ENCODE results near the gene MAB21L3.

DNA sequence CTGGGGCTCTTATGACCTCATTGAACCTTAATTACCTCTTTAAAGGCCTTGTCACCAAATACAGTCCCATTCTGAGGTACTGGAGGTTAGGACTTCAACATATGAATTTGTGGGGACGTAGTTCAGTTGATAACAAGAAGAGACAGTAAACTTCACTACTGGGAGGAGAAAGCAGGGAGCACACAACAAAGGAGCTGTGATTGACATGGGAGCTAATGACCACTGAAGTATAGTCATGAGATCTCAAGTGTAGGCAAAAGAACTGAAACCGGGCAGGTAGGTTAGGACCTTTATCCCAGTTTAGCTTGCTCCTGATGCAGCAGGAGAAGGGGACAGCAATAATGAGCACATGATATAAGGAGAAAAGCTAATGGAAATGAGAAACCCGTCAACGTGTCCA, 11.8 kb upstream of the MAB21L3 start:
- no peak for TF ChIP-seq POLR2A (IDR thresholded peaks at IDR 0.05)
- TF ChIP-seq, protein P1, sequence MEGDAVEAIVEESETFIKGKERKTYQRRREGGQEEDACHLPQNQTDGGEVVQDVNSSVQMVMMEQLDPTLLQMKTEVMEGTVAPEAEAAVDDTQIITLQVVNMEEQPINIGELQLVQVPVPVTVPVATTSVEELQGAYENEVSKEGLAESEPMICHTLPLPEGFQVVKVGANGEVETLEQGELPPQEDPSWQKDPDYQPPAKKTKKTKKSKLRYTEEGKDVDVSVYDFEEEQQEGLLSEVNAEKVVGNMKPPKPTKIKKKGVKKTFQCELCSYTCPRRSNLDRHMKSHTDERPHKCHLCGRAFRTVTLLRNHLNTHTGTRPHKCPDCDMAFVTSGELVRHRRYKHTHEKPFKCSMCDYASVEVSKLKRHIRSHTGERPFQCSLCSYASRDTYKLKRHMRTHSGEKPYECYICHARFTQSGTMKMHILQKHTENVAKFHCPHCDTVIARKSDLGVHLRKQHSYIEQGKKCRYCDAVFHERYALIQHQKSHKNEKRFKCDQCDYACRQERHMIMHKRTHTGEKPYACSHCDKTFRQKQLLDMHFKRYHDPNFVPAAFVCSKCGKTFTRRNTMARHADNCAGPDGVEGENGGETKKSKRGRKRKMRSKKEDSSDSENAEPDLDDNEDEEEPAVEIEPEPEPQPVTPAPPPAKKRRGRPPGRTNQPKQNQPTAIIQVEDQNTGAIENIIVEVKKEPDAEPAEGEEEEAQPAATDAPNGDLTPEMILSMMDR (IDR thresholded peaks at IDR 0.05): no peak
